ENCODE data around the gene PCDHGB4.
"Not testable (repeated sequence)": the region's sequence is repeated elsewhere in the genome, so short reads cannot be mapped to it uniquely, and the experiment has no call there.

Gene PCDHGB4

GRCh38 chr5:141398608-141399007, 11.1 kb downstream of the PCDHGB4 start:
- DNase-seq (ENCODE audit: low spot score), result no peak

DNA sequence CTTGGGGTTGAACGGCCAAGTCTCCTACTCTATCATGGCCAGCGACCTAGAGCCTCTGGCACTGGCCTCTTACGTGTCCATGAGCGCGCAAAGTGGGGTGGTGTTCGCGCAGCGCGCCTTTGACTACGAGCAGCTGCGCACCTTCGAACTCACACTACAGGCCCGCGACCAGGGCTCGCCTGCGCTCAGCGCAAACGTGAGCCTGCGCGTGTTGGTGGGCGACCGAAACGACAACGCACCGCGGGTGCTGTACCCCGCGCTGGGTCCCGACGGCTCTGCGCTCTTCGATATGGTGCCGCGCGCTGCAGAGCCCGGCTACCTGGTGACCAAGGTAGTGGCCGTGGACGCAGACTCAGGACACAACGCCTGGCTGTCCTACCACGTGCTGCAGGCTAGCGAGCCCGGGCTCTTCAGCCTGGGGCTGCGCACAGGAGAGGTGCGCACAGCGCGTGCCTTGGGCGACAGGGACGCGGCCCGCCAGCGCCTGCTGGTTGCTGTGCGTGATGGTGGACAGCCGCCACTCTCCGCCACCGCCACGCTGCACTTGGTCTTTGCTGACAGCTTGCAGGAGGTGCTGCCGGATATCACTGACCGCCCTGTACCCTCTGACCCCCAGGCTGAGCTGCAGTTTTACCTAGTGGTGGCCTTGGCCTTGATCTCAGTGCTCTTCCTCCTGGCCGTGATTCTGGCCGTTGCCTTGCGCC, 12.2 kb downstream of the PCDHGB4 start:
- DNase-seq (ENCODE audit: low spot score), result no peak

- peak; percentile 31 for DNase-seq (ENCODE audit: low spot score)
These were observed 15.2 kb downstream of the PCDHGB4 start, which contains the start of gene PCDHGA9 for GRCh38 chr5:141402553-141403243. Gene PCDHGA9 (plus strand): TSS chr5:141402778. CDS start chr5:141402953, 175 bp downstream.

DNA sequence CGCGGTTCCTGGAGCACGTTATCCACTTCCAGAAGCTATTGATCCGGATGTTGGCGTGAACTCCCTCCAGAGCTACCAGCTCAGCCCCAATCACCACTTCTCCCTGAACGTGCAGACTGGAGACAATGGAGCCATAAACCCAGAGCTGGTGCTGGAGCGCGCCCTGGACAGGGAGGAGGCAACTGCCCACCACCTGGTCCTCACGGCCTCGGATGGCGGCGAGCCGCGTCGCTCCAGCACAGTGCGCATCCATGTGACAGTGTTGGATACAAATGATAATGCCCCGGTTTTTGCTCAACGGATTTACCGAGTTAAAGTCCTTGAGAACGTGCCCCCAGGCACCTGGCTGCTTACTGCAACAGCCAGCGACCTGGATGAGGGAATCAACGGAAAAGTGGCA, 15.9 kb downstream of the PCDHGB4 start:
- no peak for DNase-seq (ENCODE audit: low spot score)

DNA sequence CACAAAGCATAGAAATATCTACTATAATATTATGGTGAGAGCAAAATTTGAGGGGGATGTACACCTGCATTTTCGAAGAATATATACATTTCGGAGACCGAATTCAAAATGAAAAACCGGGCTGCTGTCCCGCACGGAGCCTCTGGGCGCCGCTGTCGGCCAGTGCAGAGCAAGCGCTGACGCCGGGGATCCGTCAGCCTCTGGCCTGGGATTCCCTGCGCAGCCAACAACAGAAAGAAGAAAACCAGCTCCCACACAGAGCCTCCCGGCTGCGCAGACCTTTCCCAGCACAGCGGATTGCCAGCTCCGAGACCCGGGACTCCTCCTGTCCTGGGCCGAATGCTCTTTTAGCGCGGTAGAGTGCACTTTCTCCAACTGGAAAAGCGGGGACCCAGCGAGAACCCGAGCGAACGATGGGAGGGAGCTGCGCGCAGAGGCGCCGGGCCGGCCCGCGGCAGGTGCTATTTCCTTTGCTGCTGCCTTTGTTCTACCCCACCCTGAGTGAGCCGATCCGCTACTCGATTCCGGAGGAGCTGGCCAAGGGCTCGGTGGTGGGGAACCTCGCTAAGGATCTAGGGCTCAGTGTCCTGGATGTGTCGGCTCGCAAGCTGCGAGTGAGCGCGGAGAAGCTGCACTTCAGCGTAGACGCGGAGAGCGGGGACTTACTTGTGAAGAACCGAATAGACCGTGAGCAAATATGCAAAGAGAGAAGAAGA, 20.4 kb downstream of the PCDHGB4 start, which contains the start of gene PCDHGB6:
Gene PCDHGB6, plus strand, starts transcription at position 232 of the 716 bp plus-strand sequence. Its CDS starts 182 bp downstream, at position 414.
- DNase-seq (ENCODE audit: low spot score), result not testable (repeated sequence)

DNA sequence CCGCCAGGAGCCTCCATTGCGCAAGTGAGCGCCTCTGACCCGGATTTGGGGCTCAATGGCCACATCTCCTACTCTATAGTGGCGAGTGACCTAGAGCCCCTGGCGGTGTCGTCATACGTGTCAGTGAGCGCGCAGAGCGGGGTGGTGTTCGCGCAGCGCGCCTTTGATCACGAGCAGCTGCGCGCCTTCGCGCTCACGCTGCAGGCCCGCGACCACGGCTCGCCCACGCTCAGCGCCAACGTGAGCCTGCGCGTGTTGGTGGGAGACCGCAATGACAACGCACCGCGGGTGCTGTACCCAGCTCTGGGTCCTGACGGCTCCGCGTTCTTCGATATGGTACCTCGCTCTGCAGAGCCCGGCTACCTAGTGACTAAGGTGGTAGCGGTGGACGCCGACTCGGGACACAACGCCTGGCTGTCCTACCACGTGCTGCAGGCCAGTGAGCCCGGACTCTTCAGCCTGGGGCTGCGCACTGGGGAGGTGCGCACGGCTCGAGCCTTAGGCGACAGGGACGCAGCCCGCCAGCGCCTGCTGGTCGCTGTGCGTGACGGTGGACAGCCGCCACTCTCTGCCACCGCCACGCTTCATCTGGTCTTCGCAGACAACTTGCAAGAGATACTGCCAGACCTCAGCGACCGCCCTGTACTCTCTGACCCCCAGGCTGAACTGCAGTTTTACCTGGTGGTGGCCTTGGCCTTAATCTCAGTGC, 22.3 kb downstream of the PCDHGB4 start:
- DNase-seq (ENCODE audit: low spot score), result no peak

- peak; percentile 25 for DNase-seq (ENCODE audit: low spot score)
These were observed 24.1 kb downstream of the PCDHGB4 start for GRCh38 chr5:141411575-141411974.

GRCh38 chr5:141412854-141413539, 25.5 kb downstream of the PCDHGB4 start, which contains the start of gene PCDHGA10:
Gene PCDHGA10 (plus strand): TSS chr5:141412987. CDS start chr5:141413176, 189 bp downstream.
- peak; percentile 52 for DNase-seq (ENCODE audit: low spot score)

GRCh38 chr5:141413540-141414069, 26.1 kb downstream of the PCDHGB4 start:
- no peak for DNase-seq (ENCODE audit: low spot score)

DNA sequence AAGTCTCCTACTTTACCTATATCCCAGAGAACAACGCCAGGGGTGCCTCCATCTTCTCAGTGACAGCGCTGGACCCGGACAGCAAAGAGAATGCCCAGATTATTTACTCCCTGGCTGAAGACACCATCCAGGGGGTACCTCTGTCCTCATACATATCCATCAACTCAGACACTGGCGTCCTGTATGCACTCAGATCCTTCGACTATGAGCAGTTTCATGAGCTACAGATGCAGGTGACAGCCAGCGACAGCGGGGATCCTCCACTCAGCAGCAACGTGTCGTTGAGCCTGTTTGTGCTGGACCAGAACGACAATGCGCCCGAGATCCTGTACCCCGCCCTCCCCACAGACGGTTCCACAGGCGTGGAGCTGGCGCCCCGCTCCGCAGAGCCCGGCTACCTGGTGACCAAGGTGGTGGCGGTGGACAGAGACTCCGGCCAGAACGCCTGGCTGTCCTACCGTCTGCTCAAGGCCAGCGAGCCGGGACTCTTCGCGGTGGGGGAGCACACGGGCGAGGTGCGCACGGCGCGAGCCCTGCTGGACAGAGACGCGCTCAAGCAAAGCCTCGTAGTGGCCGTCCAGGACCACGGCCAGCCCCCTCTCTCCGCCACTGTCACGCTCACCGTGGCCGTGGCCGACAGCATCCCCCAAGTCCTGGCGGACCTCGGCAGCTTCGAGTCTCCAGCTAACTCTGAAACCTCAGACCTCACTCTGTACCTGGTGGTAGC, 27.2 kb downstream of the PCDHGB4 start:
- not testable (repeated sequence) for DNase-seq (ENCODE audit: low spot score)

GRCh38 chr5:141415275-141415618, 27.7 kb downstream of the PCDHGB4 start:
- DNase-seq (ENCODE audit: low spot score), result not testable (repeated sequence)

GRCh38 chr5:141417494-141418172, 30.1 kb downstream of the PCDHGB4 start, which contains the start of gene PCDHGB7:
Gene PCDHGB7 (plus strand): TSS chr5:141417677. CDS start chr5:141417860, 183 bp downstream.
- peak; percentile 42 for DNase-seq (ENCODE audit: low spot score)

GRCh38 chr5:141419074-141419880, 31.8 kb downstream of the PCDHGB4 start:
- DNase-seq (ENCODE audit: low spot score), result no peak

DNA sequence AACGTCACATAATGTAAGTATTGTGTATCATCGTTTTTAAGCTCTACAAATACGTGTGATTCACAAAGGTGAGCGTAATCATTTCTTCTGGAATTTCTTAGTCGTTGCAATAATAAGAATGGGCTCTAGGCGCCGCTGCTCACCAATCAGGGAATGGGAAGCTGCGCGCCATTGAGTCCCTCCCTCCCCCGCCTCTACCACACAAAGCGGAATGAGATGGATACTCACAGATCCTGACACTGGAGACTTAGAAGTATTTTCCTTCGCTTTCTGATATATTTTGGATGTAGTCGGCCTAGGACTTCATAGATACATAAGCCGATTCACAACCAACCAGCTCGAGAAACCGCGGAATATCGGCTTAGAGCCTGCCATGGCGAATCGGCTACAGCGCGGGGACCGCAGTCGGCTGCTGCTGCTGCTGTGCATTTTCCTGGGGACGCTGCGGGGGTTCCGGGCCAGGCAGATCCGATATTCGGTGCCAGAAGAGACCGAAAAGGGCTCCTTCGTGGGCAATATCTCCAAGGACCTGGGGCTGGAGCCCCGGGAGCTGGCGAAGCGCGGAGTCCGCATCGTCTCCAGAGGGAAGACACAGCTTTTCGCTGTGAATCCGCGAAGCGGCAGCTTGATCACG, 33.5 kb downstream of the PCDHGB4 start, which contains the start of gene PCDHGA11:
Gene PCDHGA11, plus strand, starts transcription at position 197 of the 634 bp plus-strand sequence. Its CDS starts 177 bp downstream, at position 374.
- DNase-seq (ENCODE audit: low spot score), result no peak

GRCh38 chr5:141421489-141421855, 34.0 kb downstream of the PCDHGB4 start:
- DNase-seq (ENCODE audit: low spot score), result no peak

DNA sequence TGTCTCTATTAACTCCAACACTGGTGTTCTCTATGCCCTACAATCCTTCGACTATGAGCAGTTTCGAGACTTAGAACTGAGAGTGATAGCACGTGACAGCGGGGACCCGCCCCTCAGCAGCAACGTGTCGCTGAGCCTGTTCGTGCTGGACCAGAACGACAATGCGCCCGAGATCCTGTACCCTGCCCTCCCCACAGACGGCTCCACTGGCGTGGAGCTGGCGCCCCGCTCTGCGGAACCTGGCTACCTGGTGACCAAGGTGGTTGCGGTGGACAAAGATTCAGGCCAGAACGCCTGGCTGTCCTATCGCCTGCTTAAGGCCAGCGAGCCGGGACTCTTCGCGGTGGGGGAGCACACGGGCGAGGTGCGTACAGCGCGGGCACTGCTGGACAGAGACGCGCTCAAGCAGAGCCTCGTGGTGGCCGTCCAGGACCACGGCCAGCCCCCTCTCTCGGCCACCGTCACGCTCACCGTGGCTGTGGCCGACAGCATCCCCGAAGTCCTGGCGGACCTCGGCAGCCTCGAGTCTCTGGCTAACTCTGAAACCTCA, 35.3 kb downstream of the PCDHGB4 start:
- DNase-seq (ENCODE audit: low spot score), result no peak

DNA sequence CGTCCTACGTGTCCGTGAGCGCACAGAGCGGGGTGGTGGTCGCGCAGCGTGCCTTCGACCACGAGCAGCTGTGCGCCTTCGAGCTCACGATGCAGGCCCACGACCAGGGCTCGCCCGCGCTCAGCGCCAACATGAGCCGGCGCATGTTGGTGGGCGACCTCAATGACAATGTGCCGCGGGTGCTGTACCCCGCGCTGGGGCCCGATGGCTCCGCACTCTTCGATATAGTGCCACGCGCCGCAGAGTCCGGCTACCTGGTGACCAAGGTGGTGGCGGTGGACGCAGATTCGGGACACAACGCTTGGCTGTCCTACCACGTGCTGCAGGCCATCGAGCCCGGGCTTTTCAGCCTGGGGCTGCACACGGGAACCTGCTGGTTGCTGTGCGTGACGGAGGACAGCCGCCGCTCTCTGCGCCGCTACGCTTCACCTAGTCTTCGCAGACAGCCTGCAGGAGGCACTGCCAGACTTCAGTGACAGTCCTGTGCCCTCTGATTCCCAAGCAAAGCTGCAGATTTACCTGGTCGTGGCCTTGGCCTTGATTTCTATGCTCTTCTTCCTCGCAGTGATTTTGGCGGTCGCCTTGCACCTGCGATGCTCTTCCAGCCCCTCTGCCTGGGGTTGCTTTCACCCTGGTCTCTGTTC, 40.4 kb downstream of the PCDHGB4 start:
- DNase-seq (ENCODE audit: low spot score), result no peak
